HG03439 (cell line): Measurements from ENCODE around the gene TMEM129.

ENCODE experiments used
- ATAC-seq: cut with Tn5 transposase; IDR thresholded peaks from one replicate; pipeline ENCODE4 v1.9.1; 2021; ENCODE audit warnings: mild to moderate bottlenecking, moderate library complexity; ENCODE audit not compliant: unreplicated experiment

Gene TMEM129

GRCh38 chr4:1758306-1759121 lies 37.4 kb upstream of the TMEM129 start:
- no peak for ATAC-seq

GRCh38 chr4:1757836-1758235 lies 36.7 kb upstream of the TMEM129 start:
- no peak for ATAC-seq

GRCh38 chr4:1756893-1757779 lies 36.0 kb upstream of the TMEM129 start:
- ATAC-seq, result no peak

GRCh38 chr4:1756079-1756478 lies 35.0 kb upstream of the TMEM129 start:
- ATAC-seq, result no peak

GRCh38 chr4:1755297-1755696 lies 34.2 kb upstream of the TMEM129 start:
- ATAC-seq, result no peak

- ATAC-seq, result no peak
These were observed 33.2 kb upstream of the TMEM129 start for GRCh38 chr4:1754336-1754735.

- no peak for ATAC-seq
These were observed 32.7 kb upstream of the TMEM129 start for GRCh38 chr4:1753697-1754311.

- no peak for ATAC-seq
These were observed 32.2 kb upstream of the TMEM129 start for GRCh38 chr4:1753294-1753696.

- no peak for ATAC-seq
These were observed 31.3 kb upstream of the TMEM129 start for GRCh38 chr4:1752284-1753041.

- no peak for ATAC-seq
These were observed 30.8 kb upstream of the TMEM129 start for GRCh38 chr4:1751919-1752283.

- ATAC-seq, result no peak
These were observed 30.2 kb upstream of the TMEM129 start for GRCh38 chr4:1751155-1751918.

GRCh38 chr4:1750381-1751154 lies 29.4 kb upstream of the TMEM129 start:
- no peak for ATAC-seq

- no peak for ATAC-seq
These were observed 28.7 kb upstream of the TMEM129 start for GRCh38 chr4:1749826-1750225.

- no peak for ATAC-seq
These were observed 28.2 kb upstream of the TMEM129 start for GRCh38 chr4:1749370-1749769.

- no peak for ATAC-seq
These were observed 27.4 kb upstream of the TMEM129 start for GRCh38 chr4:1748465-1748995.

GRCh38 chr4:1747603-1747967 lies 26.5 kb upstream of the TMEM129 start:
- ATAC-seq, result no peak

- no peak for ATAC-seq
These were observed 25.9 kb upstream of the TMEM129 start for GRCh38 chr4:1746919-1747602.

- peak; percentile 53 for ATAC-seq
These were observed 25.2 kb upstream of the TMEM129 start for GRCh38 chr4:1746265-1746691.

GRCh38 chr4:1745697-1746096 lies 24.6 kb upstream of the TMEM129 start:
- ATAC-seq, result no peak
